GM21360 (cell line): ENCODE measurements around the gene WBP2.
"Not testable (repeated sequence)": the region's sequence is repeated elsewhere in the genome, so short reads cannot be mapped to it uniquely, and the experiment has no call there.

Experiments
- ATAC-seq: cut with Tn5 transposase; IDR thresholded peaks from one replicate; pipeline ENCODE4 v1.9.1; 2021; ENCODE audit warnings: mild to moderate bottlenecking, moderate library complexity; ENCODE audit not compliant: unreplicated experiment

WBP2 gene

GRCh38 chr17:75818326-75818885, 36.7 kb downstream of the WBP2 start:
- no peak for ATAC-seq

- ATAC-seq, result no peak
Measured at GRCh38 chr17:75817571-75817970, 37.6 kb downstream of the WBP2 start.

GRCh38 chr17:75816693-75817092, 38.4 kb downstream of the WBP2 start:
- no peak for ATAC-seq

GRCh38 chr17:75815399-75815798, 39.7 kb downstream of the WBP2 start:
- ATAC-seq, result no peak

- ATAC-seq, result no peak
Measured at GRCh38 chr17:75814900-75815373, 40.2 kb downstream of the WBP2 start.

- no peak for ATAC-seq
Measured at GRCh38 chr17:75814021-75814395, 41.1 kb downstream of the WBP2 start.

- no peak for ATAC-seq
Measured at GRCh38 chr17:75813081-75814020, 41.8 kb downstream of the WBP2 start.

- ATAC-seq, result no peak
Measured at GRCh38 chr17:75812096-75813013, 42.8 kb downstream of the WBP2 start.

- ATAC-seq, result no peak
Measured at GRCh38 chr17:75811174-75811573, 44.0 kb downstream of the WBP2 start.

- not testable (repeated sequence) for ATAC-seq
Measured at GRCh38 chr17:75810756-75811155, 44.4 kb downstream of the WBP2 start.

- no peak for ATAC-seq
Measured at GRCh38 chr17:75810216-75810615, 44.9 kb downstream of the WBP2 start.

GRCh38 chr17:75809631-75810111, 45.5 kb downstream of the WBP2 start:
- ATAC-seq, result no peak

GRCh38 chr17:75808905-75809621, 46.1 kb downstream of the WBP2 start:
- ATAC-seq, result no peak

GRCh38 chr17:75808549-75808904, 46.6 kb downstream of the WBP2 start:
- ATAC-seq, result no peak

GRCh38 chr17:75807861-75808260, 47.3 kb downstream of the WBP2 start:
- ATAC-seq, result no peak

- no peak for ATAC-seq
Measured at GRCh38 chr17:75806822-75807500, 48.2 kb downstream of the WBP2 start.

GRCh38 chr17:75803883-75804282, 51.3 kb downstream of the WBP2 start:
- ATAC-seq, result no peak

- ATAC-seq, result no peak
Measured at GRCh38 chr17:75799402-75799801, 55.7 kb downstream of the WBP2 start.

- no peak for ATAC-seq
Measured at GRCh38 chr17:75795820-75796607, 59.1 kb downstream of the WBP2 start.
